HG03457 (cell line): Measurements from ENCODE around the gene TMEM45B.
"Not testable (repeated sequence)": the region's sequence is repeated elsewhere in the genome, so short reads cannot be mapped to it uniquely, and the experiment has no call there.

ENCODE experiments used
- ATAC-seq: cut with Tn5 transposase; IDR thresholded peaks from one replicate; pipeline ENCODE4 v1.9.1; 2021; ENCODE audit warnings: moderate number of reproducible peaks; ENCODE audit not compliant: unreplicated experiment

Gene TMEM45B

GRCh38 chr11:129815596-129816461 is at the start of gene TMEM45B:
TMEM45B (plus strand) TSS chr11:129815848; CDS start chr11:129852483, 36,635 bp downstream.
- no peak for ATAC-seq

- no peak for ATAC-seq
These were observed 48.6 kb upstream of the TMEM45B start for GRCh38 chr11:129766898-129767604.

- ATAC-seq, result no peak
These were observed 47.8 kb upstream of the TMEM45B start for GRCh38 chr11:129767827-129768226.

GRCh38 chr11:129768356-129768755 is 47.3 kb upstream of the TMEM45B start:
- no peak for ATAC-seq

- ATAC-seq, result no peak
These were observed 46.6 kb upstream of the TMEM45B start for GRCh38 chr11:129769059-129769458.

GRCh38 chr11:129770993-129771392 is 44.7 kb upstream of the TMEM45B start:
- ATAC-seq, result no peak

GRCh38 chr11:129771456-129771855 is 44.2 kb upstream of the TMEM45B start:
- ATAC-seq, result not testable (repeated sequence)

GRCh38 chr11:129778877-129779276 is 36.8 kb upstream of the TMEM45B start:
- no peak for ATAC-seq

GRCh38 chr11:129779342-129779741 is 36.3 kb upstream of the TMEM45B start:
- ATAC-seq, result no peak

GRCh38 chr11:129785383-129786111 is 30.1 kb upstream of the TMEM45B start:
- no peak for ATAC-seq

- not testable (repeated sequence) for ATAC-seq
These were observed 29.6 kb upstream of the TMEM45B start for GRCh38 chr11:129786112-129786416.

- no peak for ATAC-seq
These were observed 28.0 kb upstream of the TMEM45B start for GRCh38 chr11:129787532-129788155.

- no peak for ATAC-seq
These were observed 27.4 kb upstream of the TMEM45B start for GRCh38 chr11:129788278-129788677.

- ATAC-seq, result no peak
These were observed 25.5 kb upstream of the TMEM45B start for GRCh38 chr11:129790106-129790505.

GRCh38 chr11:129791515-129791914 is 24.1 kb upstream of the TMEM45B start:
- no peak for ATAC-seq

GRCh38 chr11:129792663-129793062 is 23.0 kb upstream of the TMEM45B start:
- ATAC-seq, result no peak

- ATAC-seq, result no peak
These were observed 20.6 kb upstream of the TMEM45B start for GRCh38 chr11:129795089-129795488.

- ATAC-seq, result no peak
These were observed 17.4 kb upstream of the TMEM45B start for GRCh38 chr11:129798212-129798611.

GRCh38 chr11:129800162-129800561 is 15.5 kb upstream of the TMEM45B start:
- ATAC-seq, result not testable (repeated sequence)

GRCh38 chr11:129800655-129801054 is 15.0 kb upstream of the TMEM45B start:
- no peak for ATAC-seq

- no peak for ATAC-seq
These were observed 12.1 kb upstream of the TMEM45B start for GRCh38 chr11:129803533-129803932.
